Thoracic aorta (tissue), 2 donors: ENCODE data around the gene TUBA1B. TPM values are rescaled to one million over a fixed set of nuclear protein-coding genes. Genes with fewer than 3 reads are reported as not detected.
A peak's percentile ranks its signal among the peaks of the same experiment; 100 is the strongest.

ENCODE experiments used
- ATAC-seq: fragments of 150-250 bp; one replicate; pipeline ENCODE4 v1.8.0; 2017; ENCODE audit warnings: low read depth; ENCODE audit not compliant: insufficient number of reproducible peaks, low FRiP score
- DNase-seq: peaks from one replicate; pipeline ENCODE4 v3.0.0-alpha.2; 2020; ENCODE audit warnings: low spot score
- H3K27ac ChIP-seq, 2 donors: fragments of 200-600 bp; sonication (generic); 1 replicate in 1 of 2; 2 replicates in 1 of 2; pipeline ENCODE4 v1.5.1; 2016; ENCODE audit warnings: mild to moderate bottlenecking in 2 of 2, moderate library complexity in 2 of 2
- H3K27me3 ChIP-seq: fragments of 200-600 bp; sonication (generic); replicated peaks from 2 replicates; pipeline ENCODE4 v1.6.0; 2016; ENCODE audit warnings: mild to moderate bottlenecking; ENCODE audit not compliant: insufficient read depth
- H3K36me3 ChIP-seq: fragments of 200-600 bp; sonication (generic); one replicate; pipeline ENCODE4 v1.5.1; 2016
- H3K4me1 ChIP-seq, 2 donors: fragments of 200-600 bp; sonication (generic); 1 replicate in 1 of 2; 2 replicates in 1 of 2; pipeline versions ENCODE4 v1.5.1 to v1.6.0; 2016; ENCODE audit warnings: low read depth in 2 of 2, mild to moderate bottlenecking in 1 of 2; ENCODE audit not compliant: control insufficient read depth in 1 of 2
- H3K4me3 ChIP-seq: fragments of 200-600 bp; sonication (generic); 2 replicates; pipeline ENCODE4 v1.5.1; 2016; ENCODE audit warnings: mild to moderate bottlenecking
- H3K9me3 ChIP-seq: fragments of 200-600 bp; sonication (generic); 2 replicates; pipeline ENCODE4 v1.5.1; 2016
- CTCF ChIP-seq: fragments of 200-600 bp; sonication (generic); IDR thresholded peaks from one replicate; pipeline ENCODE4 v1.5.1; 2019; ENCODE audit warnings: antibody characterized with exemption
- total RNA-seq, 2 donors: library from RNA; depleted of rRNA; stranded (reverse); fragments of >200 nt; gene quantifications; one replicate each; pipeline versions ENCODE4 v1.1.0 to v1.2.3, GENCODE V29; 2016

TUBA1B gene
- total RNA-seq, 2 donors from 2014 or later = 501 to 945 TPM

GRCh38 chr12:49109641-49110463 lies 21.3 kb downstream of the TUBA1B start:
- Histone ChIP-seq H3K27ac (peak overlapping the region; percentile 98 to 100), H3K27me3 (no peaks in the 10 kb centered on the region), H3K4me1 (peaks cover 35 to 51% of the 10 kb centered on the region in 2 donors), H3K36me3 (peaks cover 14% of the 10 kb centered on the region), H3K9me3 (no peaks in the 10 kb centered on the region), H3K4me3 (peak overlapping the region; percentile 99)
- no peak for ATAC-seq
- TF ChIP-seq CTCF = no peak
- no peak for DNase-seq

GRCh38 chr12:49108958-49109404 lies 22.2 kb downstream of the TUBA1B start:
- TF ChIP-seq CTCF = no peak
- Histone ChIP-seq H3K4me3 (peak overlapping the region; percentile 99), H3K36me3 (peaks cover 21% of the 10 kb centered on the region), H3K27me3 (no peaks in the 10 kb centered on the region), H3K4me1 (peaks cover 35 to 57% of the 10 kb centered on the region in 2 donors), H3K9me3 (no peaks in the 10 kb centered on the region), H3K27ac (peak overlapping the region; percentile 98 to 100)
- DNase-seq (no peak), ATAC-seq (no peak)

GRCh38 chr12:49105504-49106084 lies 25.6 kb downstream of the TUBA1B start:
- Histone ChIP-seq H3K9me3 (no peaks in the 10 kb centered on the region), H3K4me3 (no peak overlapping the region), H3K27ac (peak overlapping the region in 1 of 2 donors; percentile 35), H3K4me1 (peaks cover 35 to 51% of the 10 kb centered on the region in 2 donors), H3K27me3 (no peaks in the 10 kb centered on the region), H3K36me3 (peaks cover 54% of the 10 kb centered on the region)
- no peak for ATAC-seq
- no peak for TF ChIP-seq CTCF
- no peak for DNase-seq

GRCh38 chr12:49104822-49105221 lies 26.4 kb downstream of the TUBA1B start:
- H3K27ac ChIP-seq = no peak overlapping the region
- ATAC-seq (no peak), DNase-seq (no peak)
- no peaks in the 10 kb centered on the region for H3K27me3 ChIP-seq
- no peak for TF ChIP-seq CTCF
- H3K36me3 ChIP-seq = peaks cover 61% of the 10 kb centered on the region
- peaks cover 35 to 51% of the 10 kb centered on the region in 2 donors for H3K4me1 ChIP-seq
- no peaks in the 10 kb centered on the region for H3K9me3 ChIP-seq
- no peak overlapping the region for H3K4me3 ChIP-seq

GRCh38 chr12:49100380-49100779 lies 30.8 kb downstream of the TUBA1B start:
- TF ChIP-seq CTCF = no peak
- Histone ChIP-seq H3K27ac (no peak overlapping the region), H3K27me3 (no peaks in the 10 kb centered on the region), H3K4me3 (no peak overlapping the region), H3K9me3 (no peaks in the 10 kb centered on the region), H3K4me1 (peaks cover 3 to 11% of the 10 kb centered on the region in 2 donors), H3K36me3 (peaks cover 73% of the 10 kb centered on the region)
- ATAC-seq (no peak), DNase-seq (no peak)
